Astrocyte of the spinal cord (primary cell): ENCODE results near the gene RSPH6A.

Experiments
- DNase-seq: peaks from one replicate; pipeline ENCODE4 v3.0.0; 2011; ENCODE audit warnings: low read depth, low spot score
- H3K4me3 ChIP-seq: 2 replicates; pipeline ENCODE4 v1.5.1; 2011; ENCODE audit warnings: low read depth, mild to moderate bottlenecking, low read length, moderate library complexity
- CTCF ChIP-seq: IDR thresholded peaks from 2 replicates; pipeline ENCODE4 v1.5.1; 2012; ENCODE audit warnings: low read depth, mild to moderate bottlenecking, low read length, inconsistent platforms
- in situ Hi-C: cut with HindIII; loops from 2 replicates; pipeline ENCODE4 v1.10.0; 2017; ENCODE audit warnings: low sequenced_read_pairs

Gene RSPH6A

GRCh38 chr19:45786533-45786894 lies 28.6 kb downstream of the RSPH6A start:
- in situ Hi-C loops = no loop called here
- no peak for TF ChIP-seq CTCF
- H3K4me3 ChIP-seq = no peak overlapping the region
- no peak for DNase-seq

- in situ Hi-C loops = no loop called here
- no peak for DNase-seq
- no peak overlapping the region for H3K4me3 ChIP-seq
- TF ChIP-seq CTCF = no peak
Measured at GRCh38 chr19:45785781-45786532, 29.2 kb downstream of the RSPH6A start.

- in situ Hi-C loops = no loop called here
- TF ChIP-seq CTCF = no peak
- no peak for DNase-seq
- H3K4me3 ChIP-seq = no peak overlapping the region
Measured at GRCh38 chr19:45785097-45785496, 30.0 kb downstream of the RSPH6A start.

- H3K4me3 ChIP-seq = no peak overlapping the region
- DNase-seq = no peak
- in situ Hi-C loops = no loop called here
- no peak for TF ChIP-seq CTCF
Measured at GRCh38 chr19:45784096-45784495, 31.0 kb downstream of the RSPH6A start.

- peak; percentile 46 for DNase-seq
- TF ChIP-seq CTCF = no peak
- in situ Hi-C loops = no loop called here
- H3K4me3 ChIP-seq = no peak overlapping the region
Measured at GRCh38 chr19:45782820-45783785, 32.0 kb downstream of the RSPH6A start.

- TF ChIP-seq CTCF = no peak
- peak within 1 kb of the TSS; percentile 30 for H3K4me3 ChIP-seq
- in situ Hi-C loops = no loop called here
- no peak for DNase-seq
Measured at GRCh38 chr19:45782162-45782691, 32.9 kb downstream of the RSPH6A start, which contains the start of gene DMPK. TSS of gene DMPK (minus strand) at chr19:45782490. CDS start at chr19:45782352, 138 bp downstream.
